HepG2 (cell line): Measurements from ENCODE around the gene MADCAM1.

Source experiments
- CHCHD3 ChIP-seq: sonication (generic); formaldehyde crosslinking; IDR thresholded peaks from 2 replicates; pipeline ENCODE4 v1.8.0; 2022; ENCODE audit warnings: mild to moderate bottlenecking, missing genetic modification reagents, moderate library complexity
- EZH2 ChIP-seq: conservative IDR thresholded peaks from 2 replicates; pipeline ENCODE4 v1.6.1; 2012; ENCODE audit warnings: mild to moderate bottlenecking, low read depth, low read length, moderate library complexity
- HMGA1 ChIP-seq: sonication (generic); formaldehyde crosslinking; conservative IDR thresholded peaks from 2 replicates; pipeline ENCODE4 v1.4.0; 2020; ENCODE audit warnings: missing genetic modification reagents
- REPIN1 ChIP-seq: sonication (generic); formaldehyde crosslinking; IDR thresholded peaks from 2 replicates; pipeline ENCODE4 v1.8.0; 2022; ENCODE audit warnings: missing genetic modification reagents, low read depth, mild to moderate bottlenecking, borderline replicate concordance
- ZBTB20 ChIP-seq: sonication (generic); formaldehyde crosslinking; IDR thresholded peaks from 2 replicates; pipeline ENCODE4 v1.8.1; 2023; ENCODE audit warnings: missing genetic modification reagents, low read depth, mild to moderate bottlenecking, borderline replicate concordance
- ZNF562 ChIP-seq: sonication (generic); formaldehyde crosslinking; IDR thresholded peaks from 2 replicates; pipeline ENCODE4 v1.8.0; 2022; ENCODE audit warnings: missing genetic modification reagents, borderline replicate concordance
- ZNF761 ChIP-seq: sonication (generic); formaldehyde crosslinking; conservative IDR thresholded peaks from 2 replicates; pipeline ENCODE4 v1.4.0; 2020; ENCODE audit warnings: mild to moderate bottlenecking, missing genetic modification reagents

- no peak for TF ChIP-seq ZBTB20 (CRISPR knock-in tag)
- no peak for TF ChIP-seq HMGA1 (CRISPR knock-in tag)
- no peak for TF ChIP-seq ZNF562 (CRISPR knock-in tag)
- TF ChIP-seq REPIN1: no peak
- no peak for TF ChIP-seq EZH2
- no peak for TF ChIP-seq ZNF761 (CRISPR knock-in tag)
- TF ChIP-seq CHCHD3 (CRISPR knock-in tag): no peak
Observed at GRCh38 chr19:483332-484072, 12.8 kb upstream of the MADCAM1 start.
